Mesothelial cell of epicardium (in vitro differentiated cells): ENCODE results near the gene CEP250. TPM values are rescaled to one million over a fixed set of nuclear protein-coding genes. Genes with fewer than 3 reads are reported as not detected.
"Not testable (repeated sequence)": the region's sequence is repeated elsewhere in the genome, so short reads cannot be mapped to it uniquely, and the experiment has no call there.

Experiments
- DNase-seq, 2 experiments: peaks; one replicate each; pipeline ENCODE4 v3.0.0; 2021; ENCODE audit warnings: low spot score in 2 of 2; ENCODE audit not compliant: unreplicated experiment in 2 of 2
- H3K27ac Mint-ChIP-seq: 2 replicates; pipeline ENCODE4 v1.8.0; 2021; ENCODE audit warnings: mixed read lengths
- H3K27me3 Mint-ChIP-seq: 2 replicates; pipeline ENCODE4 v1.8.0; 2021; ENCODE audit warnings: low read depth, mixed read lengths
- H3K36me3 Mint-ChIP-seq: 2 replicates; pipeline ENCODE4 v1.8.0; 2021; ENCODE audit warnings: mixed read lengths
- H3K4me1 Mint-ChIP-seq: 2 replicates; pipeline ENCODE4 v1.8.0; 2021; ENCODE audit warnings: mixed read lengths
- H3K4me3 Mint-ChIP-seq: 2 replicates; pipeline ENCODE4 v1.8.0; 2021; ENCODE audit warnings: mild to moderate bottlenecking, moderate library complexity, mixed read lengths
- H3K9me3 Mint-ChIP-seq: 2 replicates; pipeline ENCODE4 v1.8.0; 2021; ENCODE audit warnings: mixed read lengths
- CTCF ChIP-seq: fragments of 200-600 bp; sonication (generic); IDR thresholded peaks from one replicate; pipeline ENCODE4 v1.5.0; 2021; ENCODE audit warnings: antibody characterized with exemption; ENCODE audit not compliant: unreplicated experiment
- total RNA-seq: library from RNA; stranded (reverse); gene quantifications from 3 replicates; pipeline ENCODE4 v1.2.1, GENCODE V29; 2021

The CEP250 gene
- total RNA-seq, 1 donor from 2014 or later, result 65.5 TPM

- H3K27ac Mint-ChIP-seq, result no peak overlapping the region
- no peaks in the 10 kb centered on the region for H3K27me3 Mint-ChIP-seq
- H3K9me3 Mint-ChIP-seq, result no peaks in the 10 kb centered on the region
- no peak for TF ChIP-seq CTCF
- H3K4me1 Mint-ChIP-seq, result no peaks in the 10 kb centered on the region
- peaks cover 5% of the 10 kb centered on the region for H3K36me3 Mint-ChIP-seq
- H3K4me3 Mint-ChIP-seq, result no peak overlapping the region
- no peak for DNase-seq
Observed at GRCh38 chr20:35514371-35514932, 59.1 kb downstream of the CEP250 start.

- H3K27me3 Mint-ChIP-seq, result no peaks in the 10 kb centered on the region
- H3K27ac Mint-ChIP-seq, result no peak overlapping the region
- no peaks in the 10 kb centered on the region for H3K9me3 Mint-ChIP-seq
- no peak for DNase-seq
- TF ChIP-seq CTCF, result no peak
- no peak overlapping the region for H3K4me3 Mint-ChIP-seq
- H3K4me1 Mint-ChIP-seq, result no peaks in the 10 kb centered on the region
- peaks cover 5% of the 10 kb centered on the region for H3K36me3 Mint-ChIP-seq
Observed at GRCh38 chr20:35515341-35515740, 59.9 kb downstream of the CEP250 start.

GRCh38 chr20:35515949-35516645, 60.7 kb downstream of the CEP250 start:
- TF ChIP-seq CTCF, result no peak
- Mint-ChIP-seq H3K4me3 (no peak overlapping the region), H3K4me1 (no peaks in the 10 kb centered on the region), H3K9me3 (peaks cover under 1% of the 10 kb centered on the region), H3K36me3 (peaks cover 5% of the 10 kb centered on the region), H3K27ac (no peak overlapping the region), H3K27me3 (no peaks in the 10 kb centered on the region)
- no peak for DNase-seq

- H3K27me3 Mint-ChIP-seq, result no peaks in the 10 kb centered on the region
- no peak for TF ChIP-seq CTCF
- H3K9me3 Mint-ChIP-seq, result peaks cover 4% of the 10 kb centered on the region
- H3K27ac Mint-ChIP-seq, result no peak overlapping the region
- H3K4me3 Mint-ChIP-seq, result no peak overlapping the region
- peaks cover under 1% of the 10 kb centered on the region for H3K36me3 Mint-ChIP-seq
- no peaks in the 10 kb centered on the region for H3K4me1 Mint-ChIP-seq
- DNase-seq, result no peak
Observed at GRCh38 chr20:35517125-35517524, 61.7 kb downstream of the CEP250 start.

- not testable (repeated sequence) for H3K36me3 Mint-ChIP-seq, H3K4me3 Mint-ChIP-seq, H3K27ac Mint-ChIP-seq, H3K27me3 Mint-ChIP-seq, H3K9me3 Mint-ChIP-seq, DNase-seq, H3K4me1 Mint-ChIP-seq
Observed at GRCh38 chr20:35517767-35518166, 62.4 kb downstream of the CEP250 start.

GRCh38 chr20:35518955-35519354, 63.6 kb downstream of the CEP250 start:
- no peak overlapping the region for H3K4me3 Mint-ChIP-seq
- no peaks in the 10 kb centered on the region for H3K36me3 Mint-ChIP-seq
- H3K27me3 Mint-ChIP-seq, result no peaks in the 10 kb centered on the region
- H3K4me1 Mint-ChIP-seq, result no peaks in the 10 kb centered on the region
- no peak for TF ChIP-seq CTCF
- no peak overlapping the region for H3K27ac Mint-ChIP-seq
- no peak for DNase-seq
- H3K9me3 Mint-ChIP-seq, result peaks cover 4% of the 10 kb centered on the region
